H1 (cell line): ENCODE measurements around the gene HHAT. TPM values are rescaled to one million over a fixed set of nuclear protein-coding genes. Genes with fewer than 3 reads are reported as not detected.

Experiments
- CTCF ChIA-PET: fragments of 300-600 bp; sonication (Branson Sonifier 250); formaldehyde crosslinking; loops from one replicate; lab custom pipeline; 2021; ENCODE audit not compliant: partially characterized antibody; lab: Charles Lee
- POLR2A ChIA-PET: fragments of 300-600 bp; sonication (Branson Sonifier 250); formaldehyde crosslinking; loops from one replicate; lab custom pipeline; 2021; ENCODE audit warnings: inconsistent platforms; ENCODE audit not compliant: partially characterized antibody; lab: Charles Lee
- DNase-seq, 2 experiments: peaks; one replicate each; pipeline versions ENCODE4 v3.0.0 to v3.0.0-alpha.2; 2010 to 2022; ENCODE audit warnings: low spot score in 2 of 2, low read depth in 1 of 2, mixed read lengths in 1 of 2
- FAIRE-seq: peaks from 2 replicates; lab custom pipeline; 2011; peaks lifted over from hg19 to GRCh38; lab: Jason Lieb, UNC
- H2AFZ ChIP-seq: 2 replicates; pipeline ENCODE4 v1.8.1; 2012; ENCODE audit warnings: low read length, inconsistent platforms
- H2AK5ac ChIP-seq: 2 replicates; pipeline ENCODE4 v1.6.1; 2013; ENCODE audit warnings: low read depth, low read length
- H2BK120ac ChIP-seq: replicated peaks from 2 replicates; pipeline ENCODE3; 2013; ENCODE audit warnings: low read depth, low read length, inconsistent platforms
- H2BK12ac ChIP-seq: 2 replicates; pipeline ENCODE4 v1.6.1; 2013; ENCODE audit warnings: low read depth, low read length
- H2BK15ac ChIP-seq: 2 replicates; pipeline ENCODE4 v1.6.1; 2013; ENCODE audit warnings: low read length
- H2BK20ac ChIP-seq: 2 replicates; pipeline ENCODE4 v1.6.1; 2013; ENCODE audit warnings: low read length
- H2BK5ac ChIP-seq: 2 replicates; pipeline ENCODE4 v1.6.1; 2013; ENCODE audit warnings: low read depth, low read length
- H3K14ac ChIP-seq: 2 replicates; pipeline ENCODE4 v1.6.1; 2013; ENCODE audit warnings: inconsistent platforms; ENCODE audit not compliant: insufficient read length
- H3K18ac ChIP-seq: 2 replicates; pipeline ENCODE4 v1.6.1; 2013; ENCODE audit warnings: low read length; ENCODE audit errors: extremely low read depth
- H3K23ac ChIP-seq: 2 replicates; pipeline ENCODE4 v1.6.1; 2013; ENCODE audit warnings: inconsistent platforms; ENCODE audit not compliant: insufficient read length
- H3K23me2 ChIP-seq: 2 replicates; pipeline ENCODE4 v1.6.1; 2013; ENCODE audit warnings: low read depth, low read length
- H3K27ac ChIP-seq: 2 replicates; pipeline ENCODE4 v1.6.1; 2011; ENCODE audit warnings: low read depth, low read length, inconsistent platforms
- H3K27me3 ChIP-seq, 4 experiments: replicated peaks in 1 of 4; 1 replicate in 1 of 4; 2 replicates in 3 of 4; pipeline versions ENCODE4 v1.6.1 to v1.8.1; 2011 to 2013; ENCODE audit warnings: low read length in 3 of 4, mild to moderate bottlenecking in 3 of 4, inconsistent platforms in 2 of 4, mixed read lengths in 2 of 4, moderate library complexity in 1 of 4; ENCODE audit not compliant: control insufficient read depth in 3 of 4, insufficient read depth in 3 of 4; ENCODE audit errors: extremely low read depth in 1 of 4
- H3K36me3 ChIP-seq, 4 experiments: 2 replicates each; pipeline versions ENCODE4 v1.6.1 to v1.8.1; 2011 to 2013; ENCODE audit warnings: mild to moderate bottlenecking in 4 of 4, low read length in 3 of 4, moderate library complexity in 2 of 4, control low read depth in 1 of 4, inconsistent platforms in 1 of 4; ENCODE audit not compliant: insufficient read depth in 4 of 4, control insufficient read depth in 2 of 4
- H3K4ac ChIP-seq: replicated peaks from 2 replicates; pipeline ENCODE3; 2013; ENCODE audit warnings: low read length, low read depth, mixed read lengths, inconsistent platforms; ENCODE audit not compliant: insufficient read length
- H3K4me1 ChIP-seq, 4 experiments: replicated peaks in 1 of 4; 1 replicate in 1 of 4; 2 replicates in 3 of 4; pipeline versions ENCODE4 v1.6.1 to v1.8.1; 2011 to 2013; ENCODE audit warnings: low read length in 3 of 4, inconsistent platforms in 2 of 4, mixed read lengths in 1 of 4; ENCODE audit not compliant: insufficient read depth in 4 of 4, control insufficient read depth in 3 of 4
- H3K4me2 ChIP-seq, 2 experiments: 2 replicates each; pipeline versions ENCODE4 v1.6.1 to v1.8.1; 2011 to 2013; ENCODE audit warnings: low read depth in 2 of 2, low read length in 2 of 2, control low read depth in 1 of 2, inconsistent platforms in 1 of 2, mild to moderate bottlenecking in 1 of 2; ENCODE audit not compliant: insufficient read depth in 1 of 2
- H3K4me3 ChIP-seq, 4 experiments: fragments of 200-600, 300-600 bp in 1 of 4; sonication (generic), shearing (Covaris generic), sonication (Bioruptor Twin) in 1 of 4; 2 replicates each; pipeline versions ENCODE4 v1.5.1 to v1.8.1; 2011 to 2016; ENCODE audit warnings: low read length in 4 of 4, low read depth in 3 of 4, control low read depth in 2 of 4, inconsistent platforms in 2 of 4, mild to moderate bottlenecking in 2 of 4, mixed read lengths in 1 of 4, moderate library complexity in 1 of 4; ENCODE audit not compliant: insufficient read depth in 2 of 4; ENCODE audit errors: extremely low read depth in 1 of 4
- H3K56ac ChIP-seq: replicated peaks from 2 replicates; pipeline ENCODE3; 2013; ENCODE audit warnings: low read depth, mild to moderate bottlenecking, mixed read lengths, low read length, inconsistent platforms; ENCODE audit not compliant: insufficient read length
- H3K79me1 ChIP-seq: 2 replicates; pipeline ENCODE4 v1.6.1; 2013; ENCODE audit warnings: low read depth, low read length, control low read depth
- H3K79me2 ChIP-seq, 2 experiments: 2 replicates each; pipeline versions ENCODE4 v1.6.1 to v1.8.1; 2012 to 2013; ENCODE audit warnings: low read length in 2 of 2, mild to moderate bottlenecking in 2 of 2, inconsistent platforms in 1 of 2; ENCODE audit not compliant: insufficient read depth in 2 of 2, control insufficient read depth in 1 of 2
- H3K9ac ChIP-seq, 4 experiments: replicated peaks in 1 of 4; 1 replicate in 1 of 4; 2 replicates in 3 of 4; pipeline versions ENCODE4 v1.6.1 to v1.8.1; 2011 to 2013; ENCODE audit warnings: low read depth in 3 of 4, low read length in 3 of 4, control low read depth in 2 of 4, mild to moderate bottlenecking in 2 of 4, moderate library complexity in 2 of 4, inconsistent platforms in 1 of 4; ENCODE audit errors: extremely low read depth in 1 of 4
- H3K9me3 ChIP-seq, 2 experiments: 2 replicates each; pipeline versions ENCODE4 v1.6.1 to v1.8.1; 2012 to 2013; ENCODE audit warnings: mild to moderate bottlenecking in 2 of 2, moderate library complexity in 2 of 2, control low read depth in 1 of 2, inconsistent platforms in 1 of 2, low read depth in 1 of 2, low read length in 1 of 2, mixed read lengths in 1 of 2; ENCODE audit not compliant: insufficient read depth in 2 of 2
- H4K20me1 ChIP-seq, 2 experiments: replicated peaks in 1 of 2; 2 replicates each; pipeline versions ENCODE3 to v1.8.1; 2011 to 2013; ENCODE audit warnings: inconsistent platforms in 2 of 2, low read length in 2 of 2, mild to moderate bottlenecking in 1 of 2; ENCODE audit not compliant: insufficient read depth in 2 of 2, control insufficient read depth in 1 of 2
- H4K5ac ChIP-seq: 2 replicates; pipeline ENCODE4 v1.6.1; 2013; ENCODE audit warnings: low read length, low read depth, mixed read lengths, inconsistent platforms; ENCODE audit not compliant: insufficient read length
- H4K8ac ChIP-seq: 2 replicates; pipeline ENCODE4 v1.8.0; 2013; ENCODE audit warnings: mild to moderate bottlenecking, moderate library complexity, low read length, inconsistent platforms; ENCODE audit not compliant: insufficient read depth; ENCODE audit errors: extremely low read depth
- H4K91ac ChIP-seq: replicated peaks from 2 replicates; pipeline ENCODE3; 2013; ENCODE audit warnings: low read length, mixed read lengths, inconsistent platforms; ENCODE audit not compliant: insufficient read length
- BRCA1 ChIP-seq: IDR thresholded peaks from 2 replicates; pipeline ENCODE4 v1.6.1; 2012; ENCODE audit warnings: low read depth, low read length, improper control_type of control experiment
- EP300 ChIP-seq, 2 experiments: IDR thresholded peaks; 1 replicate in 1 of 2; 2 replicates in 1 of 2; pipeline ENCODE4 v1.6.1; 2011 to 2012; ENCODE audit warnings: low read depth in 2 of 2, low read length in 2 of 2, mild to moderate bottlenecking in 2 of 2, borderline replicate concordance in 1 of 2, inconsistent platforms in 1 of 2, moderate library complexity in 1 of 2
- JUN ChIP-seq: IDR thresholded peaks from 2 replicates; pipeline ENCODE4 v1.6.1; 2011; ENCODE audit warnings: low read depth, mild to moderate bottlenecking, improper control_type of control experiment, low read length
- SAP30 ChIP-seq: fragments of 300-600 bp; sonication (generic); IDR thresholded peaks from 2 replicates; pipeline ENCODE4 v1.7.1; 2012; ENCODE audit warnings: low read length, moderate library complexity, mild to moderate bottlenecking, inconsistent platforms; ENCODE audit not compliant: insufficient read depth, insufficient replicate concordance
- SIN3A ChIP-seq, 2 experiments: IDR thresholded peaks in 1 of 2; conservative IDR thresholded peaks in 1 of 2; 2 replicates each; pipeline ENCODE4 v1.6.1; 2011 to 2012; ENCODE audit warnings: low read length in 2 of 2, improper control_type of control experiment in 1 of 2, low read depth in 1 of 2, mild to moderate bottlenecking in 1 of 2
- TEAD4 ChIP-seq: IDR thresholded peaks from 2 replicates; pipeline ENCODE4 v1.6.1; 2012; ENCODE audit warnings: low read depth, low read length, inconsistent platforms, mixed read lengths
- YY1 ChIP-seq: IDR thresholded peaks from 2 replicates; pipeline ENCODE4 v1.6.1; 2011; ENCODE audit warnings: low read depth, mild to moderate bottlenecking, low read length
- WGBS, 2 experiments: shearing (Covaris generic) in 1 of 2; methylation state at CpG; one replicate each; pipeline versions ENCODE4 v1.1.6 to v1.1.7; 2013 to 2015; ENCODE audit warnings: low lambda C conversion rate in 2 of 2, mixed read lengths in 2 of 2, inconsistent platforms in 1 of 2, low coverage in 1 of 2, missing lambda C conversion rate in 1 of 2; ENCODE audit not compliant: insufficient replicate concordance in 2 of 2, insufficient coverage in 1 of 2, insufficient read length in 1 of 2; ENCODE audit errors: extremely low coverage in 1 of 2, missing lambda C conversion rate in 1 of 2; 5-methylcytosine and 5-hydroxymethylcytosine counted together
- polyA plus RNA-seq, 7 experiments: library from polyadenylated mRNA; depleted of rRNA in 3 of 7; stranded (reverse) in 5 of 7; unstranded in 2 of 7; fragments of >200 nt in 5 of 7; fragments of 200-250 nt in 2 of 7; gene quantifications; 1 replicate in 5 of 7; 2 replicates in 1 of 7; 4 replicates in 1 of 7; pipeline versions ENCODE4 v1.2.1 to v1.2.3, GENCODE V29; 2011 to 2013; ENCODE audit warnings: missing spikeins in 2 of 7, mixed read lengths in 2 of 7
- total RNA-seq: library from RNA; stranded (reverse); fragmentation: NEBNext Ultra II Directional; extraction: Animal tissue kit (Norgen Biotek cat#: 25700); gene quantifications from 2 replicates; pipeline ENCODE4 v1.2.1, GENCODE V29; 2021
- TF ChIP-seq, protein P1 (sequence below): IDR thresholded peaks from 2 replicates; pipeline ENCODE4 v1.6.1; 2012; ENCODE audit warnings: inconsistent platforms

The HHAT gene
- total and polyA plus RNA-seq, 2 of the 8 experiments (the other 6 are each of a cell fraction or from before 2014, with no cell fraction given) = 0.15 to 0.51 TPM

DNA sequence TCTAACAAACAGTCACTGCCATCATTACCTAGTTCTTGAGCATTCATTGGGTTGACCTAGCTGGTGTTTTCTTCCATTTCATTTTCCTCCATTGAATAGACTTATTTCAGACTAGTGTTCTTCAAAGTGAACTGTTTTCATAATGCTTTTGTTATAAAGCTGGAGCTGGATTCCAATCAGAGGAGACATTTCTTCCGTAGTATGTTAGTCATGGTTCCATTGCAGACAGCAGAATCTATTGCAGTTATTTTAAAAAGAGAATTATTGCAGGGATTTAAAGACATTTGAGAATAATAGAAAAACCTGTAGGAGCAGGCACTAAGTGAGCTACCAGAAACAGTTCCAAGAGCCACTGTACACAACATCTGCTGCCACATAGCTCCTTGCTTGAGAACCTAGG, 50.0 kb downstream of the HHAT start:
- no peak overlapping the region for H2BK120ac ChIP-seq
- H3K18ac ChIP-seq = no peak overlapping the region
- TF ChIP-seq EP300 (IDR thresholded peaks at IDR 0.05; ENCODE audit: borderline replicate concordance in 1 of 2, low read depth in 2 of 2, low read length in 2 of 2) = no peak
- no peak for TF ChIP-seq SIN3A (conservative IDR thresholded peaks at IDR 0.05 in 1 of 2, IDR thresholded peaks at IDR 0.05 in 1 of 2; ENCODE audit: low read depth in 1 of 2, low read length in 2 of 2)
- no peak for TF ChIP-seq YY1
- no peak for TF ChIP-seq JUN
- TF ChIP-seq SAP30 = no peak
- no peak for TF ChIP-seq TEAD4
- no peak for TF ChIP-seq BRCA1
- TF ChIP-seq, protein P1, sequence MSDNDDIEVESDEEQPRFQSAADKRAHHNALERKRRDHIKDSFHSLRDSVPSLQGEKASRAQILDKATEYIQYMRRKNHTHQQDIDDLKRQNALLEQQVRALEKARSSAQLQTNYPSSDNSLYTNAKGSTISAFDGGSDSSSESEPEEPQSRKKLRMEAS = no peak
- TF ChIP-seq, all 59 proteins: peak for 0
- 96% methylated on average over 1 of the region's 1 CpG; no CpG with 5 or more reads in 1 of the 2 experiments for WGBS, 2 experiments
- H4K20me1 ChIP-seq = no peaks in the 10 kb centered on the region
- H4K8ac ChIP-seq = no peak overlapping the region
- H3K4me3 ChIP-seq = no peak overlapping the region
- no peak overlapping the region for H2AK5ac ChIP-seq
- peak overlapping the region; percentile 33 for H3K56ac ChIP-seq
- no peak overlapping the region for H2BK15ac ChIP-seq
- ChIA-PET POLR2A (interaction anchor here (0.6 kb wide), 1 partner anchor 374 kb away, joined by 3 read pairs; no protein-coding TSS in a partner anchor), CTCF (interaction anchor here (1.0 to 10.6 kb wide), 8 partner anchors 9 to 38 kb away, joined by 3 to 179 read pairs (median 3); no protein-coding TSS in a partner anchor)
- H3K4ac ChIP-seq = no peak overlapping the region
- H3K36me3 ChIP-seq = no peaks in the 10 kb centered on the region
- H2BK20ac ChIP-seq = no peak overlapping the region
- no peaks in the 10 kb centered on the region for H3K9me3 ChIP-seq
- peak overlapping the region; percentile 85; the same call in 1 of the 2 replicates for H2AFZ ChIP-seq
- no peak overlapping the region for H4K91ac ChIP-seq
- no peaks in the 10 kb centered on the region for H3K79me1 ChIP-seq
- H3K27ac ChIP-seq = no peak overlapping the region
- no peak overlapping the region for H3K9ac ChIP-seq
- DNase-seq (no peak), FAIRE-seq (no peak)
- no peak overlapping the region for H3K4me2 ChIP-seq
- peaks cover 2% of the 10 kb centered on the region; the same call in 1 of the 2 replicates for H3K23me2 ChIP-seq
- no peak overlapping the region for H4K5ac ChIP-seq
- no peak overlapping the region for H2BK12ac ChIP-seq
- no peaks in the 10 kb centered on the region for H3K27me3 ChIP-seq
- H3K23ac ChIP-seq = no peak overlapping the region
- no peaks in the 10 kb centered on the region for H3K79me2 ChIP-seq
- H3K14ac ChIP-seq = no peak overlapping the region
- no peak overlapping the region for H2BK5ac ChIP-seq
- peaks cover 0 to 3% (median 1%) of the 10 kb centered on the region in 4 experiments; a peak in 1 of 7 replicates for H3K4me1 ChIP-seq
